Cardiac septum (tissue), 1 donor: ENCODE measurements around the gene PCSK7. TPM values are rescaled to one million over a fixed set of nuclear protein-coding genes. Genes with fewer than 3 reads are reported as not detected.

ENCODE experiments used
- DNase-seq: peaks from one replicate; pipeline ENCODE4 v3.0.0-alpha.2; 2020; ENCODE audit warnings: low spot score
- intact Hi-C: fragments of 100-400 bp; cut with DNase I; formaldehyde crosslinking; loops from one replicate; pipeline ENCODE4 v1.14.0; 2022
- total RNA-seq: library from RNA; stranded (reverse); fragmentation: NEBNext Ultra II Directional; extraction: Animal tissue kit (Norgen Biotek cat#: 25700); gene quantifications from one replicate; pipeline ENCODE4 v1.2.1, GENCODE V29; 2021
- donor health status: DM: no; HTN: no; CAD: no.

Gene PCSK7
- total RNA-seq, 1 donor from 2014 or later: 45.5 TPM

- intact Hi-C loops: no loop called here
- DNase-seq: no peak
Measured at GRCh38 chr11:117200813-117201657, 30.8 kb downstream of the PCSK7 start.

GRCh38 chr11:117199916-117200812 lies 31.7 kb downstream of the PCSK7 start:
- DNase-seq: no peak
- intact Hi-C loops: loop anchor here (1.0 kb wide), 1 partner anchor 17 kb away; no protein-coding TSS in a partner anchor

- intact Hi-C loops: loop anchor here (1.0 kb wide), 1 partner anchor 18 kb away; no protein-coding TSS in a partner anchor
Measured at GRCh38 chr11:117199053-117199915, 32.6 kb downstream of the PCSK7 start, which contains the start of gene TAGLN. Gene TAGLN, plus strand, starts transcription at chr11:117199370. Its CDS starts 3,644 bp downstream, at chr11:117203014.

GRCh38 chr11:117198613-117199012 lies 33.3 kb downstream of the PCSK7 start:
- DNase-seq: no peak
- intact Hi-C loops: loop anchor here (1.0 kb wide), 1 partner anchor 19 kb away; no protein-coding TSS in a partner anchor

More at GRCh38 chr11:117199053-117199915, 32.6 kb downstream of the PCSK7 start, which contains the start of gene TAGLN:
- DNase-seq: peak; percentile 86

- DNase-seq: no peak
Measured at GRCh38 chr11:117197516-117198456, 34.1 kb downstream of the PCSK7 start.

GRCh38 chr11:117197006-117197405 lies 34.9 kb downstream of the PCSK7 start:
- intact Hi-C loops: no loop called here
- no peak for DNase-seq

More at GRCh38 chr11:117197516-117198456, 34.1 kb downstream of the PCSK7 start:
- intact Hi-C loops: no loop called here

- intact Hi-C loops: no loop called here
- no peak for DNase-seq
Measured at GRCh38 chr11:117195761-117196160, 36.1 kb downstream of the PCSK7 start.

GRCh38 chr11:117195258-117195657 lies 36.6 kb downstream of the PCSK7 start:
- intact Hi-C loops: no loop called here

GRCh38 chr11:117194267-117194666 lies 37.6 kb downstream of the PCSK7 start:
- DNase-seq: no peak
- intact Hi-C loops: no loop called here

More at GRCh38 chr11:117195258-117195657, 36.6 kb downstream of the PCSK7 start:
- no peak for DNase-seq

GRCh38 chr11:117193130-117194020 lies 38.5 kb downstream of the PCSK7 start:
- DNase-seq: no peak
- intact Hi-C loops: no loop called here

- intact Hi-C loops: no loop called here
- DNase-seq: peak; percentile 72
Measured at GRCh38 chr11:117192401-117192875, 39.4 kb downstream of the PCSK7 start.

- intact Hi-C loops: no loop called here
- DNase-seq: peak; percentile 56
Measured at GRCh38 chr11:117191680-117192400, 40.0 kb downstream of the PCSK7 start.

GRCh38 chr11:117189941-117190544 lies 41.8 kb downstream of the PCSK7 start:
- peak; percentile 35 for DNase-seq
- intact Hi-C loops: no loop called here

GRCh38 chr11:117189191-117189940 lies 42.5 kb downstream of the PCSK7 start:
- DNase-seq: peak; percentile 53
- intact Hi-C loops: no loop called here

GRCh38 chr11:117188620-117189081 lies 43.2 kb downstream of the PCSK7 start:
- intact Hi-C loops: no loop called here
- DNase-seq: peak; percentile 71
